Measurements from ENCODE around the gene SASH1.

SASH1 gene

DNA sequence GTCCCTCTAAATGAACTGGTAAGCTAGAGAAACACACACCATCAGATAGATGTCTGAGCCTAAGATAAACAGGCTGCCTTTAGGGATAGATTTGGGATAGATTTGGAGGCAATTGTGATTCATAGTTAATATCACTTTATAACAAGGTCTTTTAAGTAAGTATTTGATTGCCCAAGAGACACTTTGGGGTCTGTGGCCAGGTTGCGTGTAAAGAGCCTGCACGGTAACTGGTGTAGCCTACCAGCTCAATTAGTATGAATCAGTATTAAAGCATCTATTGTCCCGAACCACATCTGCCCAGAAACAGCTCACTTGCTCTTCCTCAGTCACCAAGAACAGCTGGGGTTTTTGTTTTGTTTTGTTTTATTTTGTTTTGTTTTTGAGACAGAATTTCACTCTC, 193.3 kb downstream of the SASH1 start:
- DNase-seq (ENCODE audit: low spot score), result no peak

DNA sequence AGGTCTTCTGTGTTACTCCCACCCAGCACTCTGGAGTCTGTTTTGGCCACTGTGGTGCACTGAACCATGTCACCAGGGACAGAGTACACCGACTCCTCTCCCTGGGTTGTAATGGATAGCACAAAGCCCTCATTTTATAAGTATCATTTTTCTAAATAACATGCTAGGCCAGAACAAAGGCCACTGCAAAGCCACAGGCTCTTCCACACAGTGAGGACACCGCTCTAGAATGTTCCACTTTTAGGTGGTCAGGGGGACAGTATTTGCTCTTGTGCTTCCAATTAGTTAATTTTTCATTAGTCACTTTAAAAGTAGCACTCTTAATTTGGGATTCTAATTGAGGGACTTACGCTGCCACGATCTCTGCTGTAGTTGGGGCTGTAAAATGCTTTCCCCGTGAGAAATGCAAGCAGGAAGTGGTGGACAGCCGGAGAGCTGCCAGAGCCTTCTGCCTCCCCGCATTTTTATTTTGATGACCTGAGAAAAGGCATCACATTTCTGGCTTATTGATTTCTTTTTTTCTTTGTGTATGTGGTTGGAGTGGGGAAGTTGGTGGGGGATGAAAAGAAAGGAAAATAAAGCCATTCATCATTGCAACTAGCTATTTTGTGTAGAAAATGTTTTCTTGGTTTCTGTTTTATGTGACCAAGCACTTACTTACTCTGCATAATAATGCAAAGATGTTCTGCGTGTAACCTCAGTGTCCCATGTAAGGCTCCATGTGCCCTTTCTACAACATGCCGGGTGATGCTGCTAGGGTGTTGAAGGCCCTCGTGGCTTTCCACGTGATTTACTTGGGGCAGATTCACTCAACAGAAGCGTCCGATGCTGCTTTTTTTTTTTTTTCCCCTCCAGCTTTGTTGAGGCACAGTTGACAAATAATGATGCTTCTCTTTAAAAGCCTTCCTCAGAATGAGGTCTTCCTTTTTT, 195.9 kb downstream of the SASH1 start:
- in situ Hi-C loops (cut with MboI; ENCODE audit: low pct_unique_long_range_greater_than_20kb, low sequenced_read_pairs, unreplicated experiment), result no loop called here
- TF ChIP-seq, protein P1, sequence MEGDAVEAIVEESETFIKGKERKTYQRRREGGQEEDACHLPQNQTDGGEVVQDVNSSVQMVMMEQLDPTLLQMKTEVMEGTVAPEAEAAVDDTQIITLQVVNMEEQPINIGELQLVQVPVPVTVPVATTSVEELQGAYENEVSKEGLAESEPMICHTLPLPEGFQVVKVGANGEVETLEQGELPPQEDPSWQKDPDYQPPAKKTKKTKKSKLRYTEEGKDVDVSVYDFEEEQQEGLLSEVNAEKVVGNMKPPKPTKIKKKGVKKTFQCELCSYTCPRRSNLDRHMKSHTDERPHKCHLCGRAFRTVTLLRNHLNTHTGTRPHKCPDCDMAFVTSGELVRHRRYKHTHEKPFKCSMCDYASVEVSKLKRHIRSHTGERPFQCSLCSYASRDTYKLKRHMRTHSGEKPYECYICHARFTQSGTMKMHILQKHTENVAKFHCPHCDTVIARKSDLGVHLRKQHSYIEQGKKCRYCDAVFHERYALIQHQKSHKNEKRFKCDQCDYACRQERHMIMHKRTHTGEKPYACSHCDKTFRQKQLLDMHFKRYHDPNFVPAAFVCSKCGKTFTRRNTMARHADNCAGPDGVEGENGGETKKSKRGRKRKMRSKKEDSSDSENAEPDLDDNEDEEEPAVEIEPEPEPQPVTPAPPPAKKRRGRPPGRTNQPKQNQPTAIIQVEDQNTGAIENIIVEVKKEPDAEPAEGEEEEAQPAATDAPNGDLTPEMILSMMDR (IDR thresholded peaks at IDR 0.05; ENCODE audit: extremely low read depth, insufficient read depth, missing control alignments), result no peak

More for the DNA sequence above, 193.3 kb downstream of the SASH1 start:
- in situ Hi-C loops (cut with MboI; ENCODE audit: low pct_unique_long_range_greater_than_20kb, low sequenced_read_pairs, unreplicated experiment), result no loop called here
- TF ChIP-seq, protein P1 (IDR thresholded peaks at IDR 0.05; ENCODE audit: extremely low read depth, insufficient read depth, missing control alignments), result no peak

DNA sequence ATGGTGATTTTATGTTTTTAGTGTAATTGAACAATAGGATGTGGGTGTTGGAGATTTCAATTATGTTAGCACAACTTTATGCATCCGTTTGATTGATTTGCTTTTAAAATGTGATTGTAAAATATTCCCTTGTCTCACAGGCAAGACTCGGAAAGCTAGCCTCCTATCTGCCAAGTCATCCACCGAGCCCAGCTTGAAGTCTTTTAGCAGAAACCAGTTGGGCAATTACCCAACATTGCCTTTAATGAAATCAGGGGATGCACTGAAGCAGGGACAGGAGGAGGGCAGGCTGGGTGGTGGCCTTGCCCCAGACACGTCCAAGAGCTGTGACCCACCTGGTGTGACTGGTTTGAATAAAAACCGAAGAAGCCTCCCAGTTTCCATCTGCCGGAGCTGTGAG, 200.9 kb downstream of the SASH1 start:
- TF ChIP-seq, protein P1 (IDR thresholded peaks at IDR 0.05; ENCODE audit: extremely low read depth, insufficient read depth, missing control alignments), result no peak
- in situ Hi-C loops (cut with MboI; ENCODE audit: low pct_unique_long_range_greater_than_20kb, low sequenced_read_pairs, unreplicated experiment), result no loop called here
- DNase-seq (ENCODE audit: low spot score), result no peak

More for the DNA sequence above, 195.9 kb downstream of the SASH1 start:
- DNase-seq (ENCODE audit: low spot score), result no peak

DNA sequence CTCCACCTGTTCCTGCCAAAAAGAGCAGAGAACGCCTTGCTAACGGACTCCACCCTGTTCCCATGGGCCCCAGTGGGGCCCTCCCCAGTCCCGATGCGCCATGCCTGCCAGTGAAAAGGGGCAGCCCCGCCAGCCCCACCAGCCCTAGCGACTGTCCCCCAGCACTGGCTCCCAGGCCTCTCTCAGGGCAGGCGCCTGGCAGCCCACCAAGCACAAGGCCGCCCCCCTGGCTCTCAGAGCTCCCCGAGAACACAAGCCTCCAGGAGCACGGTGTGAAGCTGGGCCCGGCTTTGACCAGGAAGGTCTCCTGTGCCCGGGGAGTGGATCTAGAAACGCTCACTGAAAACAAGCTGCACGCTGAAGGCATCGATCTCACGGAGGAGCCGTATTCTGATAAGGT, 201.8 kb downstream of the SASH1 start:
- TF ChIP-seq, protein P1 (IDR thresholded peaks at IDR 0.05; ENCODE audit: extremely low read depth, insufficient read depth, missing control alignments), result no peak
- no peak for DNase-seq (ENCODE audit: low spot score)
- in situ Hi-C loops (cut with MboI; ENCODE audit: low pct_unique_long_range_greater_than_20kb, low sequenced_read_pairs, unreplicated experiment), result no loop called here

DNA sequence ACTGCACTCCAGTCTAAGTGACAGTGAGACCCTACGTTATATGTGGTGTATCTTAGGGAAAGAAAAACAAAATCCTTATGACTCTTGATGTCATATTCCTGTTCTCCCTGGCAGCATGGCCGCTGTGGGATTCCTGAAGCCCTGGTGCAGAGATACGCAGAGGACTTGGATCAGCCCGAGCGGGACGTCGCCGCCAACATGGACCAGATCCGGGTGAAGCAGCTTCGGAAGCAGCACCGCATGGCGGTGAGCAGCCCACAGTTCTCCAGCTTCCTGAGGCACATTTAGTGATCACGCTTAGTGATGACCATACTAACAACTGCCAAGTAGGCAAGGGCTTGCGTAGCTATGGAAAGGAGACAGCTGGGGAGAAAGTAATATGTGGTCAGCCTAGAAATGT, 203.3 kb downstream of the SASH1 start:
- TF ChIP-seq, protein P1 (IDR thresholded peaks at IDR 0.05; ENCODE audit: extremely low read depth, insufficient read depth, missing control alignments), result no peak
- in situ Hi-C loops (cut with MboI; ENCODE audit: low pct_unique_long_range_greater_than_20kb, low sequenced_read_pairs, unreplicated experiment), result no loop called here
- DNase-seq (ENCODE audit: low spot score), result no peak

DNA sequence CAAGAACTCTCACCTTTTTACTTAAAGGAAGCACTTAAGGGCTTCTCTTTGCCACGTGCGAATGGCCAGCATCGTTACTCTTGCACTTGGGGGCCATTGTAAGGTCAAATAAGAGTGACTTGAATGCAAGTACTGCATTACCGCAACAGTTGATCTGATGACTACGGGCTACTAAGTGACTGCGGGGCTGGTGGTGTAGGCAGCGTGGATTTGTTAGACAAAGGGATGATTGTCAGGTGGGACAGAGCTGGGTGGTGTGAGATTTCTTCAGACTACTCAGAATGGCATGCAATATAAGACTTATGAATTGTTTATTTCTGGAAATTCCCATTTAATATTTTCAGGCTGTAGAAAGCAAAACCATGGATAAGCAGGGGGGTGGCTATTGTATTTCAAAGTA, 204.5 kb downstream of the SASH1 start:
- TF ChIP-seq, protein P1 (IDR thresholded peaks at IDR 0.05; ENCODE audit: extremely low read depth, insufficient read depth, missing control alignments), result no peak
- in situ Hi-C loops (cut with MboI; ENCODE audit: low pct_unique_long_range_greater_than_20kb, low sequenced_read_pairs, unreplicated experiment), result no loop called here

More for the DNA sequence above, 204.5 kb downstream of the SASH1 start:
- no peak for DNase-seq (ENCODE audit: low spot score)
